Motor neuron (in vitro differentiated cells): ENCODE results near the gene RINL. TPM values are rescaled to one million over a fixed set of nuclear protein-coding genes. Genes with fewer than 3 reads are reported as not detected.
A peak's percentile ranks its signal among the peaks of the same experiment; 100 is the strongest.
"Not testable (repeated sequence)": the region's sequence is repeated elsewhere in the genome, so short reads cannot be mapped to it uniquely, and the experiment has no call there.

Experiments used
- ATAC-seq, 8 experiments: fragments of 200-7000 bp; cut with Tn5 transposase; replicated peaks in 6 of 8; 2 replicates each; pipeline ENCODE4 v1.8.0; 2021; ENCODE audit warnings: mild to moderate bottlenecking in 8 of 8, moderate library complexity in 8 of 8
- H3K27ac ChIP-seq, 2 donors: fragments of 250-450 bp; sonication (Bioruptor Pico); 2 replicates each; pipeline ENCODE4 v1.9.0; 2021; ENCODE audit warnings: antibody characterized with exemption in 2 of 2, mild to moderate bottlenecking in 2 of 2, moderate library complexity in 1 of 2
- H3K4me1 ChIP-seq, 2 donors: fragments of 250-450 bp; sonication (Bioruptor Pico); replicated peaks in 1 of 2; 2 replicates each; pipeline ENCODE4 v1.6.1; 2021; ENCODE audit warnings: antibody characterized with exemption in 2 of 2, mild to moderate bottlenecking in 2 of 2, moderate library complexity in 1 of 2
- H3K4me3 ChIP-seq, 5 donors: fragments of 250-450 bp; sonication (Bioruptor Pico); 2 replicates each; pipeline ENCODE4 v1.9.0; 2021; ENCODE audit warnings: antibody characterized with exemption in 5 of 5, mild to moderate bottlenecking in 5 of 5, moderate library complexity in 4 of 5
- WGBS, 10 experiments: fragments of 450-650 bp; shearing (Covaris generic); methylation state at CpG; one replicate each; pipeline ENCODE4 v1.0.0; 2022; 5-methylcytosine and 5-hydroxymethylcytosine counted together
- in situ Hi-C, 9 experiments: fragments of 400-800 bp; cut with MboI; loops; one replicate each; pipeline ENCODE4 v1.15.0; 2021; ENCODE audit warnings: low sequenced_read_pairs in 9 of 9, low pct_unique_long_range_greater_than_20kb in 2 of 9; ENCODE audit not compliant: unreplicated experiment in 9 of 9
- total RNA-seq, 8 experiments: library from RNA; unstranded; fragments of 300-600 nt; gene quantifications; 2 replicates each; pipeline versions ENCODE4 v1.2.3 to v1.2.4, GENCODE V29; 2022

Gene RINL
- total RNA-seq, 8 experiments from 2014 or later = 1.1 to 11.0 (median 3.3) TPM

DNA sequence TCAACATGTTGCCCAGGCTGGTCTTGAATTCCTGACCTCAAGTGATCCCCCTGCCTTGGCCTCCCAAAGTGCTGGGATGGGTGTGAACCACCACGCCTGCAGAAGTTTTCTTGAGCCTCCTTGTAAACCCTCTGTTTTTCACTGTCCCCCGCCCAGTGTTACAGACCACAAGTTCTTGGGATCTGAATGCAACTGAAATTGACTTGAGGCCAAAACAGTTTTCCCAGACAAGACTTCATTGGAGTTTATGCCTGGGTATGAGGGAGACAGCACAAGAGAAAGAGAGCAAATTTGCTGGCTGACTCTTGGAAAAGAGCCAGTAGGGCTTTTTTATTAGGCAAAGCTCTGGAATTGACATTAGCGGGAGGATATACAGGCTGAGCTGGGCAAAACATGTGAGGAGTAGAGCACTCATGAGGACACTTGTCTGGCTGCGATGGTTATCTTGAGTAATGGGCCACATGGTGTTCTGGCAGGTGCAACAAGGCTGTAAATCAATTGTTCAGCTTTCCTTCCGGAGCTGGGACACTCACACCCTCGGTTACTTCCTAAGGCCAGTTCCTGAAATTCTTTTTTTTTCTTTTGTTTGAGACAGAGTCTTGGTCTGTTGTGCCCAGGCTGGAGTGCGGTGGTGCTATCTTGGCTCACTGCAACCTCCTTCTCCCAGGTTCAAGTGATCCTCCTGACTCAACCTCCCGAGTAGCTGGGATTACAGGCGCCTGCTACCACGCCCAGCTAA, 15.6 kb downstream of the RINL start:
- Histone ChIP-seq H3K4me3 (no peak overlapping the region), H3K4me1 (peaks cover 12 to 18% of the 10 kb centered on the region in 2 donors), H3K27ac (peak overlapping the region in 1 of 2 donors; percentile 37)
- peak; percentile 60 to 91 (median 82) for ATAC-seq
- in situ Hi-C loops = no loop called here
- WGBS, 10 experiments = 10 to 100% (median 45%) methylated on average over 1 to 8 of the region's 10 CpGs; no CpG with 5 or more reads in 2 of the 10 experiments

DNA sequence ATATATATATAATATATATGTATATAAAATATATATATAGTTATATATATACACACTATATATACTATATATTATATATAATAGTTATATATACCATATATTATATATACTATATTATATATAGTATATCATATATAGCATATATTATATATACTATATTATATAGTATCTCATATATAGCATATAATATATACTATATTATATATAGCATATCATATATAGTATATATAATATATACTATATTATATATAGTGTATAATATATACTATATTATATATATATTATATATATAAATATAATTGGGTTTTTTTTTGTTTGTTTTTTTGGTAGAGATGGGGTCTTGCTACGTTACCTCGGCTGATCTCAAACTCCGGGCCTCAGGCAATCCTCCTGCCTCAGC, 16.7 kb downstream of the RINL start:
- ATAC-seq = no peak
- Histone ChIP-seq H3K27ac (no peak overlapping the region), H3K4me1 (peaks cover 12 to 18% of the 10 kb centered on the region in 2 donors), H3K4me3 (no peak overlapping the region)
- 83 to 100% (median 100%) methylated on average over 1 to 3 of the region's 3 CpGs; no CpG with 5 or more reads in 2 of the 10 experiments for WGBS, 10 experiments
- in situ Hi-C loops = no loop called here

DNA sequence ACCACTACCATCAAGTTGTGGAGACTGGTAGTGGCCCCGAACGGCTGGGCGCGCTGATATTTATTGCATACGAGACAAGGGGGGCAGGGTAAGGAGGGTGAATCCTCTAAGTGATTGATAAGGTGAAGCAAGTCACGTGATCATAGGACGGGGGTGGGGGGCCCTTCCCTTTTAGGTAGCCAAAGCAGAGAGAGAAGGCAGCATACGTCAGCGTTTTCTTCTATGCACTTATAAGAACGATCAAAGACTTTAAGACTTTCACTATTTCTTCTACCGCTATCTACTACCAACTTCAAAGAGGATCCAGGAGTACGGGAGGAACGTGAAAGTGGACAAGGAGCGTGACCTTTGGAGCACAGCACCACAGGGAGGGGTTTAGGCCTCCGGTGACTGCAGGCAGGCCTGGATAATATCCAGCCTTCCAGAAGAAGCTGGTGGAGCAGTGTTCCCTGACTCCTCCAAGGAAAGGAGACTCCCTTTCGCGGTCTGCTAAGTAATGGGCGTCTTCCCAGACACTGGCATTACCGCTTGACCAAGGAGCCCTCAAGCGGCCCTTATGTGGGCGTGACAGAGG, 18.4 kb downstream of the RINL start:
- peak in 1 of 8 experiments; percentile 28 for ATAC-seq
- in situ Hi-C loops, H3K4me3 ChIP-seq: not testable (repeated sequence)
- Histone ChIP-seq H3K4me1 (peaks cover 12 to 18% of the 10 kb centered on the region in 2 donors), H3K27ac (peak overlapping the region; percentile 59 to 63)
- 0 to 100% (median 45%) methylated on average over 1 to 10 of the region's 21 CpGs; no CpG with 5 or more reads in 2 of the 10 experiments for WGBS, 10 experiments

DNA sequence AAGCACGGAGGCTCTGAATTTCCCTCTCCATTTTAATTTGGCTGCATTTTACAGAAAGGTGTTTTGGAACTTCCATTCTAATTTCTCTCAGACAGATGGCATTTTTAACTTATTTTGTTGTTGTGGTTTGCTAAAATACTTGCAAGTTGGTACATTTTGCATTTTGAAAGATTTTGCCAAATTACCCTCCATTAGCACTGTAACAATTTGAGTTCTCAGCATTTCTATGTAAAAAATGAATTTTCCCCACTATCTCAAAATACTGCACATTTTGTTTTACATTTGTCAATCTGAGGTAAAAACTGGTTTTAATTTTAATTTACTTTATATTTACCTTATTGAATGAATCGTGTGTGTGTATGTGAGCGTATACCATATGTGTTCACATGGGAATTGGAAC, 21.3 kb downstream of the RINL start:
- Histone ChIP-seq H3K27ac (no peak overlapping the region), H3K4me1 (peaks cover 12% of the 10 kb centered on the region in 2 donors), H3K4me3 (no peak overlapping the region)
- 86 to 100% (median 98%) methylated on average over 1 to 3 of the region's 3 CpGs for WGBS, 10 experiments
- in situ Hi-C loops = no loop called here
- ATAC-seq = no peak

DNA sequence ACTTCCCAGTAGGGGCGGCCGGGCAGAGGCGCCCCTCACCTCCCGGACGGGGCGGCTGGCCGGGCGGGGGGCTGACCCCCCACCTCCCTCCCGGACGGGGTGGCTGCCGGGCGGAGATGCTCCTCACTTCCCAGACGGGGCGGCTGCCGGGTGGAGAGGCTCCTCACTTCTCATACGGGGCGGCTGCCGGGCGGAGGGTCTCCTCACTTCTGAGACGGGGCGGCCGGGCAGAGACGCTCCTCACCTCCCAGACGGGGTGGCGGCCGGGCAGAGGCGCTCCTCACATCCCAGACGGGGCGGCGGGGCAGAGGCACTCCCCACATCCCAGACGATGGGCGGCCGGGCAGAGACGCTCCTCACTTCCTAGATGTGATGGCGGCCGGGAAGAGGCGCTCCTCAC, 22.3 kb downstream of the RINL start:
- H3K27ac ChIP-seq, ATAC-seq, in situ Hi-C loops, H3K4me3 ChIP-seq: not testable (repeated sequence)
- H3K4me1 ChIP-seq = peaks cover 10 to 12% of the 10 kb centered on the region in 2 donors
- no CpG with 5 or more reads among the region's 37 CpGs for WGBS, 10 experiments

DNA sequence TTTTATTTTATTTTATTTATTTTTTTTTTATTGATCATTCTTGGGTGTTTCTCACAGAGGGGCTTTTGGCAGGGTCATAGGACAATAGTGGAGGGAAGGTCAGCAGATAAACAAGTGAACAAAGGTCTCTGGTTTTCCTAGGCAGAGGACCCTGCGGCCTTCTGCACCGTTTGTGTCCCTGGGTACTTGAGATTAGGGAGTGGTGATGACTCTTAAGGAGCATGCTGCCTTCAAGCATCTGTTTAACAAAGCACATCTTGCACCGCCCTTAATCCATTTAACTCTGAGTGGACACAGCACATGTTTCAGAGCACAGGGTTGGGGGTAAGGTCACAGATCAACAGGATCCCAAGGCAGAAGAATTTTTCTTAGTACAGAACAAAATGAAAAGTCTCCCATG, 23.1 kb downstream of the RINL start:
- WGBS, 10 experiments = 7 to 46% methylated on average over 2 of the region's 3 CpGs; no CpG with 5 or more reads in 8 of the 10 experiments
- ATAC-seq, H3K4me3 ChIP-seq, in situ Hi-C loops, H3K27ac ChIP-seq: not testable (repeated sequence)
- peaks cover 6 to 10% of the 10 kb centered on the region in 2 donors for H3K4me1 ChIP-seq

DNA sequence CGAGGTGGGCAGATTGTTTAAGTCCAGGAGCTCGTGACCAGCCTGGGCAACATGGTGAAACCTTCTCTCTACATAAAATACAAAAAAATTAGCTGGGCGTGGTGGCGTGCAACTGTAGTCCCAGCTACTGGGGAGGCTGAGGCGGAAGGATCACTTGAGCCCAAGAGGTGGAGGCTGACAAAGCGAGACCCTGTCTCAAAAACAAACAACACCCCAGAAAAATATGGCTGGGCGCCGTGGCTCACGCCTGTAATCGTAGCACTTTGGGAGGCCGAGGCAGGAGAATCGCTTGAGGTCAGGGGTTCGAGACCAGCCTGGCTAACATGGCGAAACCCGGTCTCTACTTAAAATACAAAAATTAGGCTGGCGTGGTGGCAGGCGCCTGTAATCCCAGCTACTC, 24.9 kb downstream of the RINL start:
- 75 to 95% (median 88%) methylated on average over 1 to 10 of the region's 17 CpGs; no CpG with 5 or more reads in 3 of the 10 experiments for WGBS, 10 experiments
- in situ Hi-C loops = no loop called here
- Histone ChIP-seq H3K27ac (no peak overlapping the region), H3K4me3 (no peak overlapping the region), H3K4me1 (peaks cover 3 to 4% of the 10 kb centered on the region in 2 donors)
- ATAC-seq = no peak

DNA sequence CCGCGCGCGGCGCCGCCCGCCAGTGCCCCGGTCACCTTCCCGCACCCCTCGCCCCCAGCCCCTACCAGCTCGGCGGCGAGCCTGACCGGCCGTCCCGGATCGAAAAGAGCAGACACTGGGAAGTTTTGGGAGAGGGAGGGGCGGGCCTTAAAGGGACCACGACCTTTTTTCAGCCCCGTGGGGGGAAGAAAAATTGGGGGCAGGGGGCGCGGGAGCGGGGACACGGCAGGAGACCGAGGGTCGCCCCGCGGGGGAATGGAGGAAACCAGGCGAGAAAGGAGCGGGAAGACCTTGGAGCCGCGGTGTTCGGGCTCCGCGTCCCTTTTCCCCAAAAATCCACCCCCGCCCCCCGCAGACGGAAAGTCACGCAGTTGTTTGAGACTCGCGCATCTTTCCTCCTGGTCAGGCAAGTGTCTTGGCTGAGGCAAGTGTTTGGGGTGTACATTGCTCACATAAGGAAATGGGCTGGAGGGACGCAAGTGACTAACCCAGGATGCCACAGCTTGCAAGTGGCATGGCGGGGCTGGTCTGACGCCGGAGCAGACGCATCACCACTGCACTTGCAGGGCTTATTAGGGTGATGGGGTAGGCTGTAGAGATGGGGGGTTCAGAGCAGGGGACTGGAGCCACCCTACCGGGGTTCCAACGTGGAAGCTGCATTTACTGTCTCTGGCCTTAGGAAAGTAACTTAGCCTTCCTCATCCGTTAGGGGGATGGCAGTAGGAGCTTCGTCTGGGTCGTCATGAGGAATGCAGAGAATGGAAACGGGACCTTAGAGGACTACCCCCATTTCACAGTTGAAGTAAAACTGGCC, 25.6 kb downstream of the RINL start:
- ATAC-seq = peak in 1 of 8 experiments; percentile 1
- in situ Hi-C loops = no loop called here
- peak overlapping the region; percentile 92 to 94 for H3K27ac ChIP-seq
- WGBS, 10 experiments = 0 to 26% (median 7%) methylated on average over 2 to 6 of the region's 52 CpGs; no CpG with 5 or more reads in 5 of the 10 experiments
- peak overlapping the region; percentile 60 to 93 (median 66) for H3K4me3 ChIP-seq
- H3K4me1 ChIP-seq = peaks cover 4 to 5% of the 10 kb centered on the region in 2 donors

DNA sequence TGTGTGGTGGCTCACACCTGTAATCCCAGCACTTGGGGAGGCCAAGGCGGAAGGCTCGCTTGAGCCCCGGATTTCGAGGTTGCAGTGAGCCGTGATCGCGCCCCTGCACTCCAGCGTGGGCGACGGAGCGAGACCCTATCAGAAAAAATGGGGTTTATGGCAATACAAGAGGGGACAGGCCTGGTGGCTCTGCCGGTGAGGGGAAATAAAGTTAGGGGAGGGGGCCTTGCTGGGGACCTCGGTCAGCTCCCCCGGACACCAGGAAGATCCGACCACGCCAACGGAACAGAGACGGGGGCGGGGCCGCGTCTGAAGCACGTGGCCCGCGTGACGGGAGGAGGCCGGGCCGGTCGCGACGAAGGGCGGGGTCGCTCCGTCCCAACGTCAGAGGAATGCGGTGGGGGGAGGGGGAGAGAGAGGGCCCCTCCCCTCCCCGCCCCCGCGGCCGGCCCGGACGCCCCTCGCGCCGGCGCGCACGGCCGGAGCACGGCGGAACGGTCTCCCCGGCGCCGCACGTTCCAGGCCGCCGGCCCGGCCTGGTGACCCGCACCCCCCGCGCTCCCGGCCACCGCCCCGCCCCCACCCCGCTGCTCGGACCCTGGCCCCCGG, 26.3 kb downstream of the RINL start:
- WGBS, 10 experiments = 0% methylated on average over 3 of the region's 67 CpGs; no CpG with 5 or more reads in 8 of the 10 experiments
- Histone ChIP-seq H3K4me3 (peak overlapping the region; percentile 60 to 93 (median 66)), H3K4me1 (peaks cover 4 to 5% of the 10 kb centered on the region in 2 donors), H3K27ac (peak overlapping the region; percentile 92 to 94)
- in situ Hi-C loops = no loop called here
- peak; percentile 2 to 15 (median 6) for ATAC-seq

DNA sequence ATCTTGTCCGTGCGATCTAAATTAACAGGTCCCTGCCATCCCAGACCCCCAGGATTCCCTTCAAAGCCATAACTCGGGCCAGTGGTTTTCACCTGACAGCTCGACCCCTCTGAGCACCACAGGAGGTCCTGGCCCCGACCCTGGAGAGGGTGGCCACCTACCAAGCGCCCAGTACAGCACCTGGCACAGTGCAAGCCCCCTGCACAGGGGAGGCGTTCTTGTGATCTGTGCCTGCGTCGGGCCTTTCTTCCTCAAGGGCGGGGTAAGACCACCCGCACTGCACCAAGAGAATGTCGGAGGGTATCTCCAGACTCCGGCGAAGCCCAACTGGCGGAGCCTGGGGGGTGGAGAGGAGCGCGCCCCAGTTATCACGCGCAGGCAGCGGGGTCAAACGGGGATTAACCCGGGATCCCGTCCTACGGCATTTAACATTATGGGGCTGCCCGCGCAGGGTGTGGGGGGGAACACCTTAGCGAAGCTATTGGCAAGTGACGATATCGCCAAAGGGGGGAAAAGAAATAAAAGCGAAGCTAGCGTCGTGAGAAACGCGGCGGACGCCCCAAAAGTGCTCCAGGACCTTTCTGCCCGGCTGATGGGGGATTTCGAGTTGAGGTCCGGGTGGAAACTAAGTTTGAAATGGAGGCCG, 27.0 kb downstream of the RINL start:
- ATAC-seq = no peak
- in situ Hi-C loops = no loop called here
- WGBS, 10 experiments = 0 to 9% (median 3%) methylated on average over 4 to 22 of the region's 40 CpGs; no CpG with 5 or more reads in 5 of the 10 experiments
- Histone ChIP-seq H3K27ac (peak overlapping the region; percentile 92 to 94), H3K4me3 (peak overlapping the region; percentile 60 to 93 (median 66)), H3K4me1 (peaks cover 4 to 5% of the 10 kb centered on the region in 2 donors)

DNA sequence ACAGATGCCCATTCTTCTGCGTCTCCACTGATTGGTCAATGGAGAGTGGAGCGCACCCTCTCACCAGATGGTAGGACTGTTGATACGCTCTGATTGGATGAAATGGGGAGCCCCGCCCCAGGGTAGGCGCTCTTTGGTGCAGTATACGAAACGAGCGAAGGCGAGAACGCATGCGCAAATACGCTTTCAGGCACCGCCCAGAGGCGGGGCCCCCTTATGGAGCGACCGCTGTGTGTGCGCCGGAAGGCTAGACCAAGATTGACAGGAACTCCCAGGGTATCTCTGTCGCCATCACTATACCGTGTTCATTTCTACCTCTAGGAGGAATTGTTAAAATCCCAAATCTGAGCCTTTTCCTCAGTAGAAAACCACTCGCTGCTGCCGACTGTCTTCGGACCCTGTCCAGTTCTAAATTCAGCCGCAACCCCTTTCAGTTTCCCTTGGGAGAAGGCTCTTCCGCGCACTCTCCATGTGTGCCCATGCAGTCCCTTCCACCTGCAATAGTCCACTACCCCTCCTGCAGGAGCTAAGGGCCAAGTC, 27.6 kb downstream of the RINL start:
- in situ Hi-C loops = no loop called here
- Histone ChIP-seq H3K4me3 (peak overlapping the region; percentile 60 to 93 (median 66)), H3K4me1 (peaks cover 4 to 5% of the 10 kb centered on the region in 2 donors), H3K27ac (peak overlapping the region; percentile 92 to 94)
- ATAC-seq = peak; percentile 67 to 86 (median 84)
- WGBS, 10 experiments = 0 to 2% (median 0%) methylated on average over 1 to 7 of the region's 26 CpGs; no CpG with 5 or more reads in 6 of the 10 experiments
